Skin epidermis (tissue), 12 donors: ENCODE measurements around the gene ANKEF1.

ENCODE experiments used
- H3K27ac ChIP-seq, 21 experiments: fragments of 200-600 bp; sonication (generic) in 11 of 21; one replicate each; pipeline ENCODE4 v1.5.0; 2020; ENCODE audit warnings: mild to moderate bottlenecking in 3 of 21, inconsistent platforms in 2 of 21, moderate library complexity in 2 of 21
- H3K4me3 ChIP-seq, 7 experiments: fragments of 200-600 bp; sonication (generic) in 2 of 7; one replicate each; pipeline ENCODE4 v1.5.0; 2020; ENCODE audit warnings: inconsistent platforms in 2 of 7, mild to moderate bottlenecking in 2 of 7, moderate library complexity in 1 of 7

The ANKEF1 gene

GRCh38 chr20:10034717-10035571 lies at the start of gene ANKEF1:
Gene ANKEF1 (plus strand): TSS chr20:10034987. CDS start chr20:10038302, 3,315 bp downstream.
- peak within 1 kb of the TSS; percentile 45 to 70 (median 52) for H3K4me3 ChIP-seq
- H3K27ac ChIP-seq, result peak within 1 kb of the TSS in 19 of 21 experiments; percentile 25 to 86 (median 71)

GRCh38 chr20:9985281-9985680 lies 49.5 kb upstream of the ANKEF1 start:
- Histone ChIP-seq H3K27ac (no peak overlapping the region), H3K4me3 (no peak overlapping the region)

DNA sequence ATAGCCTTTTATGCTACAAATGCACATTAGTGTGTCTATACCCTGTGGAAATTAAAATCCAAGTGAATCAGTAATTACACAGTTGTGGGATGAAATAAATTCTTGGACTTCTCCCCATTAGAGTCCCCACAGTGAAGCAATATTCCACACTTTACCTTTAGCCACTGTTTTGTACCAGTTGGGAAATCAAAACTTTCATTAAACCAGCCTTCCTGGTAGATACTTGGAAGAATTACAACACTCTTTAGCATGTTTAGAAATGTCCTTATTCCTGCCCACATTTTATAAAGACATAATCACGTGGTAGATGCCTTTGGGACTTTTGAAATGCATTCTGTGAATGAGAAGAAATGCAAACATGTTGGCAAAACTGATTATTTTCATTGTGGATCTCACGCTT lies 49.0 kb upstream of the ANKEF1 start:
- H3K27ac ChIP-seq, result no peak overlapping the region
- H3K4me3 ChIP-seq, result no peak overlapping the region

DNA sequence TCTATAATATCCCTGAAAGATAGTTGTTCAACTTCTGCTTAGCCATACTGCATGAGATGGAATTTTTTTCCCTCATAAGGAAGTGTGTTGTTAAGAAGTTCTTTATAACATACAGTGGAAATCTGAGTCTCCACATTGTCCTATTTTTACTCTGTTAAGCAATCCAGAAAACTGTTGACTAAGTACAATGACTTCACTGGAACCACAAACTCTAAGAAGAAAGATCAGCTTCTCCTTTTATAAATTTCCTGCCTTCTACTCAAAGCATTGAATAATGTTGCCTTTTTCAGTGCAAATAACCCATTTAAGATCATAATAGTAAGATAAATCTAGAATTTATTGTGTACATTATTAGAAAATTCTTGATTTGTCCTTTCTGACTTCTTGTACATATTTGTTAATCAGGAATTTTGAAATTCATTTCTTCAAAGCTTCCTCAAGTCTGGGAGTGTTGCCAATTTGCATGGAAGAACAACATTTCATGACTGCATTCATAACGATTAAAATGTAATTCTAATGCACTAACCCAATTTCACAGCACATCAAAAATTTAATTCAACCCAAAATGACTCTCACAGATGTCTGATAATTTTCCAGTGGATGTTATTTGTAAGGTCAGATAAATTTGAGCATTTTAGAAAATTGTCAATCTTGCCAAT lies 45.6 kb upstream of the ANKEF1 start:
- Histone ChIP-seq H3K4me3 (no peak overlapping the region), H3K27ac (peak overlapping the region in 10 of 21 experiments; percentile 1 to 67 (median 34))

GRCh38 chr20:9993137-9993536 lies 41.6 kb upstream of the ANKEF1 start:
- Histone ChIP-seq H3K4me3 (no peak overlapping the region), H3K27ac (no peak overlapping the region)

DNA sequence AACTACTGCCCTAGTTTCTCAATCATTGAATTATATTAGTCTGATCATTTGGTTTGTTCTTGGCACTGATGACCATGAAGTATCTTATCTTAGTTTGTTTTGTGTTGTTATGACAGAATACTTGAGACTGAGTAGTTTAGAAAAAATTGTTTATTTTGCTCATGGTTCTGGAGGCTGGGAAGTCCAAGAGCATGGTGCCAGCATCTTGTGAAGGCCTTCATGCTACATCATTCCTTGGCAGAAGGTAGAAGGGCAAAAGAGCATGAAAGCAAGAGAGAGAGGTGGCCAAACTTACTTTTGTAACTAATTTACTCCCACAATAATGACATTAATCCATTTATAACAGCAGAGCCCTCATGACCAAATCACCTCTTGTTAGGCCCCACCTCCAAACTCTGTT lies 40.1 kb upstream of the ANKEF1 start:
- Histone ChIP-seq H3K4me3 (no peak overlapping the region), H3K27ac (no peak overlapping the region)

DNA sequence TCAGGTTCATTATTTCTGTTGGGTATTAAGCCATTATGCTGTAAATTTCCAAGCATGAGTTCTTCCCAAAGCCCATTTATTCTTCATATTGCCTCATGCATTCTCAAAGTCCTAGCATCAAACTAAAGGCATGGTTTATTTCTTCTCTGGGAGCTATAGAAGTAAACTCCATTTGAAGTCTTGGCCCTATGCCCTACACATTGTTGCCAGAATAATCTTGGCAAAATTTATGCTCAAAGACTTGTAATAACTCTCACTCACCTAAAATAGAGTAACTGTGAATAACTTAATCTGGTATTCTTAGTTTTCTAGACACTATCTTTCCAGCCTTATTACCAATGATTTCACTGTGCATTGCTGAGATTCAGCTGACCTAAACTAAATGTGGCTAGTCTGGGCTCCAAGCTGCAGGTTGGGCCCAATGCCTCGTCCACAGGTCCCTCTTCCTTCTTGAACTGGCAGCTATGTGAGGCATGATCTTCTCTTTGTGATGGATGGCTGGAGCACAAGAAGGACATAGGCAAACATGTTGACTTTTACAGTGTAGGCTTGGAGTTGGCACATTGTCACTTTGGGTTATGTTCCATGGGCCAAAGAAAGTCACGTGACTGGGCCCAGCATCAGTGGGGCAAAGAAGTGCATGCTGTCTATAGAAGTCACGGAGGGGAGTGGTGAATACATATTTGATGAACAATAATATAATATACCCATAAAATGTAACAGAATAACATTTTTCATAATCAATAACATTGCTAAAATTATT lies 39.1 kb upstream of the ANKEF1 start:
- H3K27ac ChIP-seq, result no peak overlapping the region
- no peak overlapping the region for H3K4me3 ChIP-seq

DNA sequence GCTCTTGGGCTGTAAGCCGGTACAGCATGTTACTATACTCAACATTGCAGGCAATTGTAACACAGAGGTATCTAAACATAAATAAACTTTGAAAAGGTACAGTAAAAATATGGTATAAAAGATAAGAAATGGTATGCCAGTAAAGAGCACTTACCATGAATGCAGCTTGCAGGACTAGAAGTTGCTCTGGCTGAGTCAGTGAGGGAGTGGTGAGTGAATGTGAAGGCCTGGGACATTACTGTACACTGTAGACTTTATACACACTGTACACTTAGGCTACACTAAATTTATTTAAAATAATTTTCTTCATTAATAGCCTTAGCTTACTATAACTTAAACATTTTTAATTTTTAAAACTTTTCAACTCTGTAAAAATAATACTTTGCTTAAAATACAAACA lies 37.8 kb upstream of the ANKEF1 start:
- Histone ChIP-seq H3K4me3 (no peak overlapping the region), H3K27ac (no peak overlapping the region)

GRCh38 chr20:9999645-10000044 lies 35.1 kb upstream of the ANKEF1 start:
- Histone ChIP-seq H3K27ac (no peak overlapping the region), H3K4me3 (no peak overlapping the region)

DNA sequence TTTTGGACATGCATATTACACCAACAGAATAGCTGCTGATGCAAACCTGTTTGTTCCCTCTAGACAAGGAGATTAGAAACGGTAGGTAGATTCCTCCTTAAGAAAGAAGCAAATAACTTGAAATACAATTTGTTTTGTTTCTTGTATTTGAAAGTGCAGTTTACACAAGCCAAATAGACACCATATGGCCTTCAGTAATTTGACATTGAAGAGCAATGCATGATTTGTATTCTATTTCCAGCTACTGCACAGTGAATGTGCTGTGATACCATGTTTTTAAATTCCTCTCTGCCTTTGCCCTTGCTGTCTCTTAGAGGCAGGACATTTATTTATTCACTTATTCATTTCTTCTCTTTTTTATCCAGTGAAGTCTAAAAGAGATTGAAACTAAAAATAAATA lies 31.9 kb upstream of the ANKEF1 start:
- Histone ChIP-seq H3K4me3 (no peak overlapping the region), H3K27ac (no peak overlapping the region)

DNA sequence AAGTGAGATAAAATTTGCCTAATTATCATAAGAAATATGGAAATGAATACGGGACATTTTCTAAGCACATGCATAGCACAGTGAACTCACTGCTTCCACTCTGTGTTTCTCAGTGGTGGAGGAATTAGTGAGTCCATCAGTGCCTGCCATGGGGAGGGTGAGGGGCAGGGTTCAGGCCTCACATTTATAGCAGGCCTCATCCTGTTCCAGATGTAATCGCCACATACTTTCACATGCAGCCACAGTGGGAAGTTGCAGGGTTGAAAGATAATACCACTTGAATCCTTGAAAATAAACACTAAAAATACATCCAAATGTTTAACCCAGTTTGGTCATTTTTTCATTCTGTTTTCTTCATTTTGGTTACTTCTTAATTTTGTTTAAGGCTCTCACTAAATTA lies 29.9 kb upstream of the ANKEF1 start:
- H3K4me3 ChIP-seq, result no peak overlapping the region
- no peak overlapping the region for H3K27ac ChIP-seq

- no peak overlapping the region for H3K27ac ChIP-seq
- no peak overlapping the region for H3K4me3 ChIP-seq
Observed at GRCh38 chr20:10005885-10006284, 28.9 kb upstream of the ANKEF1 start.

GRCh38 chr20:10006447-10007090 lies 28.2 kb upstream of the ANKEF1 start:
- H3K27ac ChIP-seq, result no peak overlapping the region
- no peak overlapping the region for H3K4me3 ChIP-seq

DNA sequence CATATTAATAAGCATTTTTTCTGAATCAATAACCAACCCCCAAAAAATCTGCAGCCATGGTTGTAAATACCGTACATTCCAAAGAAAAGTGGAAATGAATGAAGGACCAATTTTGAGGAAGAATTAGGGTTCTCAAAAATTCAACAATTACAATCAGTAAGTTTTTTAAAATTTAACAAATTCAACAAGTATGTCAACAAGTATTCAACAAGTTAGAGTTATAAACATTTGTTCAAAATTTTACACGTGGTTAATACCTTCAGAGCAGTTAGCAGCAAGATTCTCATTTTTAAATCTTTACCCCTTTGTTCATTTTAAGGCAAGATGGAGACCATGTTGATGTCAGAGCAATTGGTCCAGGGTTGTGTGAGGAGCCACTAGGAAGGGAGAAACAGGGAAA lies 27.6 kb upstream of the ANKEF1 start:
- H3K27ac ChIP-seq, result no peak overlapping the region
- no peak overlapping the region for H3K4me3 ChIP-seq

GRCh38 chr20:10007747-10008146 lies 27.0 kb upstream of the ANKEF1 start:
- Histone ChIP-seq H3K4me3 (no peak overlapping the region), H3K27ac (no peak overlapping the region)

- no peak overlapping the region for H3K27ac ChIP-seq
- no peak overlapping the region for H3K4me3 ChIP-seq
Observed at GRCh38 chr20:10012464-10012863, 22.3 kb upstream of the ANKEF1 start.

GRCh38 chr20:10014431-10014830 lies 20.4 kb upstream of the ANKEF1 start:
- H3K4me3 ChIP-seq, result no peak overlapping the region
- no peak overlapping the region for H3K27ac ChIP-seq

DNA sequence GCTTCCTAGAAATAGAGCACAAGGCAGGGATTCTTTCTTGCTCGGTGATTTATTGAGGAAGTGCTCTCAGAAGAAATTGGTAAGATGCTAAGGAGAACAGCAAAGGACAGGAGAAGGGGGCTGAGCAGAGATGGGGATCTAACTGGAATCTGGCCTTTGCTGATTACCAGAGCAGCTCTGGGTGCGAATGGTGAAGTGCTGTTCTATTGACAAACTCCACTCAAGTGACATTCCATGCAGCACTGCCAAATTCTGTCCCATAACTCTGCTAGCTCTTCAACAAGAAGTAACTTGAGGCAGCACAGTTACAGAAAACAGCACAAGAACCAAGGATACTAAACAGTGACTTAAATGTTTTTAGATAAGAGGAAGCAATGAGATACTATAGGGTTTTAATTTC lies 13.8 kb upstream of the ANKEF1 start:
- no peak overlapping the region for H3K4me3 ChIP-seq
- no peak overlapping the region for H3K27ac ChIP-seq

DNA sequence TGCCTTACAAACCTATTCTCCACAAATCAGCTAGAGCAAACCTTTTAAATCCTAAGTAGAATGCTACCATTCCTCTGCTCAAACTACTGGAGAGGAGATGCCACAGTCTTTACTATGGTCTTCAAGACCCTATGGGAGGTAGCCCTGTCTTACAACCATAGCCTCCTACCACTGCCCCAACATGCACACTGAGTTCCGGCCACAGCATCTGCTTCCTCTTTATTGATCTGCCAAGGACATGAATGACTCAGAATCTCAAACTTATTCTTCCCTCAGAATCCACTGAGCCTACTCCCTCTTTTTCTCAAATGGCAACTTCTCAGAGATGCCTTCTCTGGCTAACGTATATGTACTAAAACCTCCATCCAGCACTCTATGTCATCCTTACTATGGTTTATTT lies 12.2 kb upstream of the ANKEF1 start:
- Histone ChIP-seq H3K4me3 (no peak overlapping the region), H3K27ac (no peak overlapping the region)

DNA sequence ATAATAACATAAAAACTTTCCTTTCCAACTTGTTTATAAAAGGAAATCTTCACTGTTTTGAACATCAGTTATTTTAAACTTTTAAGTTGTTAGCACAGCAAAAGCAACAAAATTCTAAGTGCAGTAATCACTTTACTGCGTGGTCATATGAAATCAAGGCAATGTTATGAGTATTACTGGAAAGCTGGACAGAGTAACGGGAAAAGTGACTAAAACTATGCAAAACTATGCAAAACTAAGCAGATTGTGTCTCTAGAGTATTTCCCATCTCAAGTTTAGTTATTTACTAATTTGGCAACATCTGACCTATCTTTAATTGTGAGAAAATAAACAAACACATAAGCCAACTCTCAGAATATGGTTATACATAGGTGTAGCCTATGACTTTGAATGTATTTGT lies 10.9 kb upstream of the ANKEF1 start:
- H3K4me3 ChIP-seq, result no peak overlapping the region
- no peak overlapping the region for H3K27ac ChIP-seq
